GM12801 (cell line): ENCODE measurements around the gene KBTBD13.

ENCODE experiments used
- TF ChIP-seq, protein P1 (sequence below): IDR thresholded peaks from one replicate; pipeline ENCODE4 v1.5.1; 2011; ENCODE audit warnings: control low read depth; ENCODE audit not compliant: insufficient read length; ENCODE audit errors: extremely low read depth

Gene KBTBD13

DNA sequence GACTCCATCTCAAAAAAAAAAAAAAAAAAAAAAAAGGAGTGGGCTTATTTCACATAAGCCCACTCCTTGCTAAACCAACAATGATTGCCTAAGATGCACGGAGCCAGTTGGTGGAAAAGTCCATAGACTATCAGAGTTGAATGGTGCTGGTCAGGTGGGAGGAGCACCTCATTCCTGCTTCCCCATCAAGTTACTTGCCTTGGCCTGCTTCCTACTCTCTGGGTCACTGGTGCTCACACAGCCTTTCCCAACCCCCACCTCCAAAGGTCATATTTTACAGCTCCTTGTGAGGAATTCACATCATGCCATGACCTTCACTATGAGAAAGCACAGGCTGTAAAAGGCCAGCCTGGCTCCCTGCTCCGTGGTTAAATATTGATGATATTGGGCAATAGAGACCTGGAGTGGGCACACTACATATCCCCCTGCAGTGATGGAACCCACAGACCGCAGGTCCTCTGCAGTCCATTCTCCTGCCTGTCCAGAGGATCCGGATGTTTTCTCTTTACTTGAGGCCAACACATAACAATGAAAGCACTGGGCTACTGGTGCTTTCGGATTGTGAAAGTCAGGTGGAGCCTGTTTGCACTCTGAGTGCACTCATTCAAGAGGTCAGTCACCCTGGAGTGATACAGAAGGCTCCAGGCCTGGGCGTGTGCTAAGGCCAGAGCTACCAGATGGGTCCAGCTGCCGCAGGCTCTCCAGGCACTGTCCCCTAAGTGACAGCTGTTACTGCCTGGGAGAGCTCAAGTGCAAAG is 31.6 kb upstream of the KBTBD13 start, which contains the start of gene SLC51B:
Gene SLC51B (plus strand): TSS at position 664 of the 758 bp plus-strand sequence. CDS start 4,618 bp downstream, outside the sequence.
- TF ChIP-seq, protein P1, sequence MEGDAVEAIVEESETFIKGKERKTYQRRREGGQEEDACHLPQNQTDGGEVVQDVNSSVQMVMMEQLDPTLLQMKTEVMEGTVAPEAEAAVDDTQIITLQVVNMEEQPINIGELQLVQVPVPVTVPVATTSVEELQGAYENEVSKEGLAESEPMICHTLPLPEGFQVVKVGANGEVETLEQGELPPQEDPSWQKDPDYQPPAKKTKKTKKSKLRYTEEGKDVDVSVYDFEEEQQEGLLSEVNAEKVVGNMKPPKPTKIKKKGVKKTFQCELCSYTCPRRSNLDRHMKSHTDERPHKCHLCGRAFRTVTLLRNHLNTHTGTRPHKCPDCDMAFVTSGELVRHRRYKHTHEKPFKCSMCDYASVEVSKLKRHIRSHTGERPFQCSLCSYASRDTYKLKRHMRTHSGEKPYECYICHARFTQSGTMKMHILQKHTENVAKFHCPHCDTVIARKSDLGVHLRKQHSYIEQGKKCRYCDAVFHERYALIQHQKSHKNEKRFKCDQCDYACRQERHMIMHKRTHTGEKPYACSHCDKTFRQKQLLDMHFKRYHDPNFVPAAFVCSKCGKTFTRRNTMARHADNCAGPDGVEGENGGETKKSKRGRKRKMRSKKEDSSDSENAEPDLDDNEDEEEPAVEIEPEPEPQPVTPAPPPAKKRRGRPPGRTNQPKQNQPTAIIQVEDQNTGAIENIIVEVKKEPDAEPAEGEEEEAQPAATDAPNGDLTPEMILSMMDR, result no peak

DNA sequence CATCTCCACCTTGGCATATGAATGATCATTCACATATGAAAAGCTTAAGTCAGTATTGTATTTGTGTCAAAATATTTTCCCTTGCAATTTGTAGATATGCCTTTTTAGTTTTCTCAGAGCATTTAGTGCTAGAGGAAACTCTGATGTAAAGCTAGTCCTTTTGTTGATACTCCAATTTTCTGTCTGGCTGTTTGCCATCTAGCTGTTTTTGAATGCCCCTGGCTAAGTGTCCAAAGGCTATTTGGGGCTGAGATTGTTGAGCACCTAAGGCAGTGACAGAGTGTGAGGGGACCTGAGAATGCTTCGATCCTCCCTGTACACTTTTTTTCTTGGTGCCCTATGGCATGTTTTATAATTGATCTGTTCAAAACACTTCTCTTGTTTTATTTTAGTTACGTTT is 28.3 kb upstream of the KBTBD13 start:
- TF ChIP-seq, protein P1, result no peak

DNA sequence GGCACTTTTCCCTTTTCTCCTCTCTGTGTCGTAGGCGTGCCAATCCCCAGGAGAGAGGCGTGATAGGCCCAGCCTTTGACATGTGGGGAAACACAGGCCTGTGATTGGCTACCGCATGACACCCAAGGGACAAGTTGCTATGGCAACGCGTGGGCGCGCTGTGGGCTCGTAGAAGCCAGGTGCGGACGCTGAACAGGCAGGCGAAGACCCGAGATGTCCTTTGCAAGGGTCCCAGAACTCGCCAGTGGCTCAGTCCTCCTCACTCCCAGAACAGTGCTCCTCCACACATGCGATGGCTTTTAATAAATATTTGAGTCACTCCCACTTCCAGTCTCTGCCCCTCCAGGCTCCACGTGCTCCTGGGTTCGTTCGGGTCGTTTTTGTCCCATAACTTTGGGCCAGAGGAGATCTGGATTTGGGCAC is 27.1 kb upstream of the KBTBD13 start:
- TF ChIP-seq, protein P1, result no peak

DNA sequence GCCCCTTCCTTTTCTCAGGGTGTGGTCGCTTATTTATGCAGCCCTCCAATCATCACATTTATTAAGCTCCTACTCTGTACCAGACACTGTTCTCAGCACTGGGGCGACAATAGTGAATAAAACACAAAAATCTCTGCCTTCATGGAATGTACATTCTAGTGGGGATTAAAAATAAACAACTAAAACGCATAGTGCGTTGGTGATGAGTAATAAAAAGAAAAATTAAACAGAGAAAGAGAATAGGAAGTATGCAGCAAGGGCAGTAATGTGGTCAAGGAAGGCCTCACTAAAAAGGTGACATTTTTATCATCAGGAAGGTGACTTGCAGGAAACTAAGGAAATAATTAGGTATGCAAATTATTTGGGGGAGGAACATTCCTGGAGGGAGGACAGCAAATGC is 26.3 kb upstream of the KBTBD13 start:
- TF ChIP-seq, protein P1, result no peak

DNA sequence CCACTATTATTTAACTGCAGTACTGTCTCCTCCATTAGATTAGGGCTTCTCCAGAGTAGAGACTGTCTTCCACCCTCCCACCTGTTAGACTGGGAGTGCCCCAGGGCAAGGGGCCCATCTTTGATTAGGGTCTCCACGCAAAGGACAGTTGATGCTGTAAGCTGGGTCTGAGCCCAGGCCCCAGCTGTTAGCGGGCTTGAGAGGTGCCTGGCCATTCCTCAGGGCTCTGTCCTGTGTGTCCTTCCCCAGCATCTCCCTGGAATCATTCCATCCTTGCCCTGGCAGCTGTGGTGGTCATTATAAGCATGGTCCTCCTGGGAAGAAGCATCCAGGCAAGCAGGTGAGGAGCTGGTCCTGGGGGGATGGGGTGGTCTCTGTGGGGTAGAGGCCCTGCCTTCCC is 25.3 kb upstream of the KBTBD13 start:
- TF ChIP-seq, protein P1, result no peak

DNA sequence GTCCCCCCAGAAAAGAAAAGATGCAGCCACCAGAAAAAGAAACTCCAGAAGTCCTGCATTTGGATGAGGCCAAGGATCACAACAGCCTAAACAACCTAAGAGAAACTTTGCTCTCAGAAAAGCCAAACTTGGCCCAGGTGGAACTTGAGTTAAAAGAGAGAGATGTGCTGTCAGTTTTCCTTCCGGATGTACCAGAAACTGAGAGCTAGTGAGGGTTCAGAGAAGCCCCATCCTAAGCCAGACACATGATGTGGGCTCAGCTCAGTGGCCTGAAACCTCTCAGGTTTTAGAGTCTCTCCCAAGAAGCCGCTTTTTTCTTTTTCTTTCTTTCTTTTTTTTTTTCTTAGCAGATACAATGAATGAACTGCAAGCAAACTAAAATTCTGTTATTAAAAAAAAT is 23.6 kb upstream of the KBTBD13 start:
- TF ChIP-seq, protein P1, result no peak

DNA sequence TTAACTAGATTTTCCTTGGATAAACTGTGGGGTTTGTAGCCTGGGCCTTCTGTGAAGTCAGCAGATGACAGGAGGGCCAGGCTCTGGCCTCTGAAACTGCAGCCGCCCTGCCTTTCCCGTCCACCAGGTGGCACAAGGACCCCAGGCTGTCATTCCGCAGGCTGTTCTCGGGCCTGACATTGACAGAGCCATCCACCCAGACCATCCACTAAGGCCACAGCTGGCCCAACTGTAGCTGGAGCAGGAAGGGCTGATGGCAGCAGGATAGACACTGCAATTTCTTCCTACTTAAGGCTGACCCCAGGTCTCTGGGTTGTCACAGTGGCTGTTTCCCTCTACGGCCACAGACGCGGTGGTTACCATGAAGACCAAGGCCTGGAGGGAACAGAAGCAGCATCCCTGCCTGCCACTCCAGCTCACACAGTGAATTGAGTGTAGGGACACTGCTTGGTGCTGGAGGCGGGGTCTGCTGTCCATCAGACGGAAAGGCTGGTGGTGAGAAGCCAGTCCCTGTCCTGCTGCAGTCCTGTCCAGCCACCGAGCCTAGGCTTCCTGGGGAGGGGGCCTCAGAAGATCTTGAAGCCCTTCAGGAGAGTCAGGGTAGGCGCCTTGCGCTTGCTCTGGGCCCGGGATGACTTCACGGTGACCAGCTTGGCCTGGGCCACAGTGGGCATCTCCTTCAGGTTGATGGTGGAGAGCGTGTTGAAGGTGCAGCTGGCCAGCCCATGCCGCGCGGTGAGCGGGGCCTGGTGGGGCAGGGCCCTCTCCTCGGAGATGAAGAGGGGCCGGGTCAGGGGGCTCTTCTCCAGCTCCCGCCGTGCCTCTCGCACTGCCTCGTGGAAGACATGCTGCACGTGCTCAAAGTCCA is 22.0 kb upstream of the KBTBD13 start:
- TF ChIP-seq, protein P1, result no peak
